GM12874 (cell line): ENCODE measurements around the gene CBLB.

Experiments used
- TF ChIP-seq, protein P1 (sequence below): IDR thresholded peaks from 2 replicates; pipeline ENCODE4 v1.5.1; 2011; ENCODE audit warnings: low read depth, mild to moderate bottlenecking, control low read depth, low read length, moderate library complexity; ENCODE audit not compliant: insufficient read depth

The CBLB gene

DNA sequence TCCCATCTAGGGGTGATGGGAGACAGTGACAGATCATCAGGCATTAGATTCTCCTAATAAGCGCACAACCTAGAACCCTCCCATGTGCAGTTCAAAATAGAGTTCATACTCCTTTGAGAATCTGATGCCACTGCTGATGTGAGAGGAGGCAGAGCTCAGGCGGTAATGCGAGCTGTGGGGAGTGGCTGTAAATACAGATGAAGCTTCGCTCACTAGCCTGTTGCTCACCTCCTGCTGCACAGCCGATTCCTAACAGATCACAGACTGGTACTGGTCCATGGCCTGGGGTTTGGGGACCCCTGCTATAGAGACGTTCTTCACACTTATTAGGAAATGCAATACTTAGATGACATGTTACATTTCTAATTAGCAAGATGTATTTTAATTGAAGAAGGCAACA lies 154.4 kb downstream of the CBLB start:
- TF ChIP-seq, protein P1, sequence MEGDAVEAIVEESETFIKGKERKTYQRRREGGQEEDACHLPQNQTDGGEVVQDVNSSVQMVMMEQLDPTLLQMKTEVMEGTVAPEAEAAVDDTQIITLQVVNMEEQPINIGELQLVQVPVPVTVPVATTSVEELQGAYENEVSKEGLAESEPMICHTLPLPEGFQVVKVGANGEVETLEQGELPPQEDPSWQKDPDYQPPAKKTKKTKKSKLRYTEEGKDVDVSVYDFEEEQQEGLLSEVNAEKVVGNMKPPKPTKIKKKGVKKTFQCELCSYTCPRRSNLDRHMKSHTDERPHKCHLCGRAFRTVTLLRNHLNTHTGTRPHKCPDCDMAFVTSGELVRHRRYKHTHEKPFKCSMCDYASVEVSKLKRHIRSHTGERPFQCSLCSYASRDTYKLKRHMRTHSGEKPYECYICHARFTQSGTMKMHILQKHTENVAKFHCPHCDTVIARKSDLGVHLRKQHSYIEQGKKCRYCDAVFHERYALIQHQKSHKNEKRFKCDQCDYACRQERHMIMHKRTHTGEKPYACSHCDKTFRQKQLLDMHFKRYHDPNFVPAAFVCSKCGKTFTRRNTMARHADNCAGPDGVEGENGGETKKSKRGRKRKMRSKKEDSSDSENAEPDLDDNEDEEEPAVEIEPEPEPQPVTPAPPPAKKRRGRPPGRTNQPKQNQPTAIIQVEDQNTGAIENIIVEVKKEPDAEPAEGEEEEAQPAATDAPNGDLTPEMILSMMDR: no peak

DNA sequence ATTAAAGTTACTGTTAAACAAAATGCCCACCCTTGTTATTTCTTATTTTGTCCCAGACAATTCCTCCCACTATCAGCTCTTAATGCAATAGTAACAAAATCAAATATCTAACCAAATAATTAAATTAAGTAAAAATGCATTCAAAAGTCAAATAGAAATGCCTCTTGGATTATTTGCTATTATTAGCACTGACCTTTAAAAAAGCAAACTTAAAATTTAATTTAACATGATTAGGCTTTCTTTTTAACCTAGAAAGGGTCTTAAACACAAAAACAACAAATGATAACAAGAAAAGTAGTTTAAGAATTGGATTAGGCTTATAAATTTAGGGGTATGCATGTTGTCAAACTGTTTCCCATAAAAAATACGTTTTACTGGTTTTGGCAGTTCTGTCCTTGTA lies 159.8 kb downstream of the CBLB start:
- TF ChIP-seq, protein P1: no peak

DNA sequence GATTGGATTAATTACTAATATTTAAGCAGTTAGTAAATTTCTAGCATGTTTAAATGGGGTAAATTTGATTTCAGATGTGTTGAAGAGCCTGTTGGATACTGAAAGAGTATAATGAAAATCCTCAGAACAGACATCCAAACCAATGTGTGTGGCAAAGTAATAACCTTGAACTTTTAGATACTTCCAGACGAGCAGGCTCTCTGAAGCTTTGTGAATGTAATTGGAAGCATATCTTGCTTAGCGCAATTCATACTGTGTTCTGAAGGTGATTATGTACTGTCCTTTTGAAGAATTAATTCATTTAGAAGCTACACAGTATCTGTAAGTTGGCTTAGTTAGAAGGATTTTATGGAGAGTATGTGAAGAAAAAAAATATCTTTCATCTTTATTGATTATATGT lies 161.8 kb downstream of the CBLB start:
- TF ChIP-seq, protein P1: no peak

DNA sequence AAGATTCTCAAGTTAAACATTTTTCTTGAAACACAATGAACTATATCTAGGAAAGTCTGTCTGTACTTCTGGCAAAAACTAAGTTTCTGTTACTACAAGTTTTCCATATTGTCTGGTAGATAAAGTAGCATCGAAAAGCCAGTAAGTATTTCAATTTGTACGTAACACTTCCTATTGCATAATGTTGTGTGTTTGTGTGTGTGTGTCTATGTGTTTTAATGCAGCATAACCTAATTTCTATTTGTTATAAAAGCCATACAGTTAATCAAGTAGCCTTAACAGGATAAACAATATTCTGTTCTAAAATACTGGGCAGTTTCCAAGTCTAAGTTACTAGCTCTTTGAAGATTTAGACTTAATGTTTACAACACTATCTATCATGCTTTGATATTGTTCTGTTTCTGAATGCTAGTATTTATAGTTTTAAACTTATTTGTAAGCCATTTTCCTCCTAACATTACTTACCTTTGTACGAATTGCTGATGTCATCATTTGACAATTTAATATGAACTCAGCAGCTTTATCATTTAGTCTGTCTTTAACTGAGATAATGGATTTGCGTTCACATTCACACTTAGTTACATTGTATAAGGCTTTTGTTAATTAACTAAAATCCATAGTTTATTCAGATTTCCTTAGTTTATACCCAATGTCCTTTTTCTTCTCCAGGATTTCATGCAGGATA lies 163.9 kb downstream of the CBLB start:
- TF ChIP-seq, protein P1: no peak

DNA sequence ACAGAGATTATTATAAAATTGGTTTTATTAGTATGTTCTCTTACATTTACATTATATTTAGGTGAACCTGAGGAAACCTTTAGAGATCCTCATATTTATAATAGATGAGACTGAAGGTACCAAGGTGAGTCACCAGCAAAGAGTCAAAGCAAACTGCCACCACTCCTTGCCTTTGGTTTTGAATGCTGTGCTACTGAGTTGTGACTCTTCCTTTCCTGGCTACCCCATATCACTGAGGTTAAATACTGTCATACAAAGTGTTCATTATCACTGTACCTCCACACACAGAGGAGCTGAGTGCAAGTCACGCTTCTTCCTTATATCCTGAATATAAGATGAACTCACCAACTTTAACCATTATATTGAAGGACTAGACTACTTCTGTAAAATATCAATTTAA lies 168.2 kb downstream of the CBLB start:
- TF ChIP-seq, protein P1: no peak

DNA sequence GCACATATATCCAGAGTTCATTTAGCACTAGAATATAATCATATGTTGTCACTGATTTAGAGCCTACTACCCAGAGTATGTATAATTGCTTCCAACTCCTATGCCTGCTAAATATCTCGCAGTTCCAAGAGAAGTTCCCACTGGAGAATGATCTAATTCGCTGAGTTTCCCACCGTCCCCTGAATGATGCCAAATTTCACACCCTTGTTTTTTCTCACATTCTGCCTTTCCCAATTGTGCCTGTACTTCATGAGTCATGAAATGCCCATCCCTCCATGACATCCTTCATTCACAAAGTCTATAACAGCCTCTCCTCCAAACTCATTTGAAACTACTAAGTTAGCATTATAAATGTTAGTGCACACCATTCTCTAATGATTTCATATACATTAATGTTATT lies 177.2 kb downstream of the CBLB start:
- TF ChIP-seq, protein P1: no peak

DNA sequence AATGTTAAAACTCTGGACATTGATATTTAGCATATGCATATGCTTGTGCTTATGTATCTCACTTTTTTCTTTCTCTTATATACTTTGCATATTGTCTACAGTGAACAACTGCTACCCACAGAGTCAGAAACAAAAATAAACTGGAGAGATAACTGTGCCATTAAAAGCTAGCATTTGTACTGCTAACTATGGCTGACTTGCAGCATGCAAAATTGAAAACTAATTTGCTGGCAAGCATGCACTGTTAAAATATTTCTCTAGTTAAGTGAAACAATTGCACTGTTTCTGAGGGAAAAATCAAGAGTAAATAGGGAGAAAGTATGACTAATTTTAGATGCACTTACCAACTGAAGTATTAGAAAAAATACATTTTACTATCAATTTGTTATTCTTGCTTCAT lies 177.8 kb downstream of the CBLB start:
- TF ChIP-seq, protein P1: no peak

DNA sequence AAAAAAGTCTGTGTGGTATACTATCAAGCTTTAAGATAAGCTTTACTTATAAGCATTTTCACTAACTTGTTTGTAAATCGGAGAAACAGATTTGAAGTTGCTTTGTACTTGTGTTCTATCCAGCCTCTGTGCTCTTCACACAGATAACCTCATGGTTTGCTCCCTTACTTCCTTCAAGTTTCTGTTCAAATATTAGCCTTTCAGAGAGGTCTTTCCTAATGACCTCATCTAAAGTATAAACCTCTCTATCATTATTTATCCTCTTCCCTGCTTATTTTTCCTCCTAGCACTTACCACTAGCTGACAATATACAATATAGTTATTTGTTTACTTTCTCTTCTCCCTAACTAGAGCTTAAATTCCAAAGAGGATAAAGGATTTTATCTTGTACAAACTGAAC lies 180.0 kb downstream of the CBLB start:
- TF ChIP-seq, protein P1: no peak
